Sigmoid colon (tissue), 3 donors: ENCODE results near the gene FSTL1.

Experiments
- POLR2A ChIP-seq, 2 donors: fragments of 450-650 bp; IDR thresholded peaks; one replicate each; pipeline ENCODE4 v1.6.1; 2016; ENCODE audit warnings: antibody characterized with exemption in 2 of 2, mild to moderate bottlenecking in 2 of 2, moderate library complexity in 2 of 2
- TF ChIP-seq, protein P1 (sequence below), 4 experiments: fragments of 450-650 bp in 3 of 4; fragments of 200-600 bp in 1 of 4; IDR thresholded peaks; one replicate each; pipeline ENCODE4 v1.5.1; 2016 to 2019; ENCODE audit warnings: antibody characterized with exemption in 4 of 4, mild to moderate bottlenecking in 3 of 4, moderate library complexity in 2 of 4

DNA sequence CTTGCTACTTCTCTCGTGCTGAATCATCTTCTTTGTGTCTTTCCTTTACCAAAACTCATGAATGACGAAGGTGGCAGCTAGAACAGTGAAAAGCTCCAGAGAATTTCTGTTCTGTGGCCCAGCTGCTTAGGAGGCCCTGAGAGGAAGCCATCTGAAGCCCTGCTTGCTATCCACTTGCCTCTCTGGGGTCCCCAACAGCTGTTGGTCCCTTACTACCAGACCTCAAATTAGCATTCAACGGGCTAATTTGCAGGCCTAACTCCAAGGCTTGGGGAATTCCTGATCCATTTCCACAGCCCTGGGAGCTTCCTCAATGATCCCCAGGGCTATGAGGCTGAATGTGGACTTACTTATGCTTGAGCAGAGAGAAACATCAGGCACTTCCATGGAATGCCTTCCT, 37.5 kb upstream of the FSTL1 start:
- TF ChIP-seq, protein P1, sequence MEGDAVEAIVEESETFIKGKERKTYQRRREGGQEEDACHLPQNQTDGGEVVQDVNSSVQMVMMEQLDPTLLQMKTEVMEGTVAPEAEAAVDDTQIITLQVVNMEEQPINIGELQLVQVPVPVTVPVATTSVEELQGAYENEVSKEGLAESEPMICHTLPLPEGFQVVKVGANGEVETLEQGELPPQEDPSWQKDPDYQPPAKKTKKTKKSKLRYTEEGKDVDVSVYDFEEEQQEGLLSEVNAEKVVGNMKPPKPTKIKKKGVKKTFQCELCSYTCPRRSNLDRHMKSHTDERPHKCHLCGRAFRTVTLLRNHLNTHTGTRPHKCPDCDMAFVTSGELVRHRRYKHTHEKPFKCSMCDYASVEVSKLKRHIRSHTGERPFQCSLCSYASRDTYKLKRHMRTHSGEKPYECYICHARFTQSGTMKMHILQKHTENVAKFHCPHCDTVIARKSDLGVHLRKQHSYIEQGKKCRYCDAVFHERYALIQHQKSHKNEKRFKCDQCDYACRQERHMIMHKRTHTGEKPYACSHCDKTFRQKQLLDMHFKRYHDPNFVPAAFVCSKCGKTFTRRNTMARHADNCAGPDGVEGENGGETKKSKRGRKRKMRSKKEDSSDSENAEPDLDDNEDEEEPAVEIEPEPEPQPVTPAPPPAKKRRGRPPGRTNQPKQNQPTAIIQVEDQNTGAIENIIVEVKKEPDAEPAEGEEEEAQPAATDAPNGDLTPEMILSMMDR (IDR thresholded peaks at IDR 0.05): no peak
- no peak for TF ChIP-seq POLR2A (IDR thresholded peaks at IDR 0.05)
